RKO (cell line): ENCODE measurements around the gene CDH12.
A peak's percentile ranks its signal among the peaks of the same experiment; 100 is the strongest.
"Not testable (repeated sequence)": the region's sequence is repeated elsewhere in the genome, so short reads cannot be mapped to it uniquely, and the experiment has no call there.

Experiments used
- DNase-seq: peaks from one replicate; pipeline ENCODE4 v3.0.0-alpha.2; 2016; ENCODE audit warnings: low spot score

The CDH12 gene

GRCh38 chr5:22278164-22278563, 575.0 kb downstream of the CDH12 start:
- no peak for DNase-seq

GRCh38 chr5:22277006-22277405, 576.1 kb downstream of the CDH12 start:
- DNase-seq: no peak

GRCh38 chr5:22265855-22266254, 587.3 kb downstream of the CDH12 start:
- DNase-seq: not testable (repeated sequence)

- no peak for DNase-seq
Measured at GRCh38 chr5:22258139-22258538, 595.0 kb downstream of the CDH12 start.

GRCh38 chr5:22250528-22250927, 602.6 kb downstream of the CDH12 start:
- DNase-seq: no peak

- no peak for DNase-seq
Measured at GRCh38 chr5:22249209-22249729, 603.9 kb downstream of the CDH12 start.

GRCh38 chr5:22245770-22246169, 607.4 kb downstream of the CDH12 start:
- DNase-seq: no peak

GRCh38 chr5:22242532-22242931, 610.6 kb downstream of the CDH12 start:
- DNase-seq: no peak

- no peak for DNase-seq
Measured at GRCh38 chr5:22238047-22238446, 615.1 kb downstream of the CDH12 start.

GRCh38 chr5:22226423-22226822, 626.7 kb downstream of the CDH12 start:
- DNase-seq: no peak

GRCh38 chr5:22223079-22223478, 630.1 kb downstream of the CDH12 start:
- DNase-seq: no peak

- DNase-seq: peak; percentile 44
Measured at GRCh38 chr5:22213703-22214495, 639.2 kb downstream of the CDH12 start.

GRCh38 chr5:22212254-22212991, 640.7 kb downstream of the CDH12 start:
- DNase-seq: not testable (repeated sequence)

- DNase-seq: not testable (repeated sequence)
Measured at GRCh38 chr5:22208463-22208862, 644.7 kb downstream of the CDH12 start.

- not testable (repeated sequence) for DNase-seq
Measured at GRCh38 chr5:22188651-22189050, 664.5 kb downstream of the CDH12 start.

GRCh38 chr5:22187632-22188228, 665.4 kb downstream of the CDH12 start:
- DNase-seq: not testable (repeated sequence)

- not testable (repeated sequence) for DNase-seq
Measured at GRCh38 chr5:22169226-22169625, 683.9 kb downstream of the CDH12 start.

GRCh38 chr5:22168704-22169103, 684.4 kb downstream of the CDH12 start:
- DNase-seq: not testable (repeated sequence)

- DNase-seq: not testable (repeated sequence)
Measured at GRCh38 chr5:22165931-22166330, 687.2 kb downstream of the CDH12 start.

GRCh38 chr5:22164910-22165748, 688.0 kb downstream of the CDH12 start:
- not testable (repeated sequence) for DNase-seq

GRCh38 chr5:22156953-22157352, 696.2 kb downstream of the CDH12 start:
- DNase-seq: not testable (repeated sequence)

GRCh38 chr5:22154779-22155178, 698.4 kb downstream of the CDH12 start:
- DNase-seq: not testable (repeated sequence)
